DND-41 (cell line): Measurements from ENCODE around the gene RGS7.

Experiments used
- ATAC-seq: fragments of 200-7000 bp; cut with Tn5 transposase; 3 replicates; pipeline ENCODE4 v1.9.1; 2021; ENCODE audit warnings: low read depth; ENCODE audit not compliant: insufficient read depth
- DNase-seq: peaks from one replicate; pipeline ENCODE4 v3.0.0-alpha.2; 2020
- H2AFZ ChIP-seq: 2 replicates; pipeline ENCODE4 v1.6.0; 2012; ENCODE audit warnings: low read depth, low read length
- H3K27ac ChIP-seq: 2 replicates; pipeline ENCODE4 v1.5.1; 2012; ENCODE audit warnings: low read length, inconsistent platforms
- H3K27me3 ChIP-seq: fragments of 200-600 bp; sonication (generic); 2 replicates; pipeline ENCODE4 v1.6.0; 2012; ENCODE audit warnings: low read length, mild to moderate bottlenecking, inconsistent platforms; ENCODE audit not compliant: insufficient read depth, poor library complexity
- H3K36me3 ChIP-seq: 2 replicates; pipeline ENCODE4 v1.5.1; 2012; ENCODE audit warnings: low read length, inconsistent platforms; ENCODE audit not compliant: insufficient read depth
- H3K4me1 ChIP-seq: 2 replicates; pipeline ENCODE4 v1.5.1; 2012; ENCODE audit warnings: mild to moderate bottlenecking, low read length; ENCODE audit not compliant: insufficient read depth
- H3K4me2 ChIP-seq: 2 replicates; pipeline ENCODE4 v1.6.0; 2012; ENCODE audit warnings: mild to moderate bottlenecking, moderate library complexity, low read length, inconsistent platforms; ENCODE audit not compliant: insufficient read depth
- H3K4me3 ChIP-seq, 2 experiments: fragments of 200-600 bp in 1 of 2; shearing (Covaris generic) in 1 of 2; 2 replicates each; pipeline ENCODE4 v1.5.1; 2012 to 2016; ENCODE audit warnings: inconsistent platforms in 2 of 2, low read length in 2 of 2, mild to moderate bottlenecking in 2 of 2, low read depth in 1 of 2, moderate library complexity in 1 of 2
- H3K79me2 ChIP-seq: 2 replicates; pipeline ENCODE4 v1.6.0; 2012; ENCODE audit warnings: low read length, inconsistent platforms; ENCODE audit not compliant: insufficient read depth
- H3K9ac ChIP-seq: 2 replicates; pipeline ENCODE4 v1.6.0; 2012; ENCODE audit warnings: low read depth, mild to moderate bottlenecking, inconsistent platforms, low read length, moderate library complexity
- H3K9me3 ChIP-seq: 2 replicates; pipeline ENCODE4 v1.5.1; 2012; ENCODE audit warnings: low read length, moderate library complexity, mild to moderate bottlenecking, inconsistent platforms; ENCODE audit not compliant: insufficient read depth, severe bottlenecking
- H4K20me1 ChIP-seq: 2 replicates; pipeline ENCODE4 v1.6.0; 2012; ENCODE audit warnings: low read length; ENCODE audit not compliant: insufficient read depth
- EZH2 ChIP-seq: IDR thresholded peaks from 3 replicates; pipeline ENCODE4 v1.6.1; 2012; ENCODE audit warnings: borderline replicate concordance, low read depth, mild to moderate bottlenecking, moderate library complexity, low read length, inconsistent platforms; ENCODE audit not compliant: severe bottlenecking
- TF ChIP-seq, protein P1 (sequence below): IDR thresholded peaks from 2 replicates; pipeline ENCODE4 v1.5.1; 2012; ENCODE audit warnings: borderline replicate concordance, low read length, moderate library complexity, mild to moderate bottlenecking; ENCODE audit not compliant: poor library complexity, severe bottlenecking; ENCODE audit errors: extremely low read depth

The RGS7 gene

DNA sequence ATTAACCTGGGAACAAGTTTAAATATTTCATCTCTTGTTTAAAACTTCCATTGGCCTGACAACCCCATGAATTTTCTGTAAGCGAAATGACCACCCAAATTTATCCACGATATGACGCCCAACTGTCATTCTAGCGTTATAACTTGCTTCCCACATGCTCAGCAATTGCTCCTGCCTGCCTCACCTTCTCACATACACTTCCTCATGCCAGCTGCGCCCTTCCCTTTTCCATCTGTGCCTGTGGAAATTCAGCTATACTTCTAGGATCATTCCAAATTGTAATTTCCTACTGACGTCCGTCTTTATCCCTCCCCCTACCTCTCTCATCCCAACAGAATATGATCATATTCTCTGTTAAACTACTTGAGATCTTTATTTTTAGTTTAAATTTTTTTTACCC lies 248.0 kb downstream of the RGS7 start:
- TF ChIP-seq, protein P1, sequence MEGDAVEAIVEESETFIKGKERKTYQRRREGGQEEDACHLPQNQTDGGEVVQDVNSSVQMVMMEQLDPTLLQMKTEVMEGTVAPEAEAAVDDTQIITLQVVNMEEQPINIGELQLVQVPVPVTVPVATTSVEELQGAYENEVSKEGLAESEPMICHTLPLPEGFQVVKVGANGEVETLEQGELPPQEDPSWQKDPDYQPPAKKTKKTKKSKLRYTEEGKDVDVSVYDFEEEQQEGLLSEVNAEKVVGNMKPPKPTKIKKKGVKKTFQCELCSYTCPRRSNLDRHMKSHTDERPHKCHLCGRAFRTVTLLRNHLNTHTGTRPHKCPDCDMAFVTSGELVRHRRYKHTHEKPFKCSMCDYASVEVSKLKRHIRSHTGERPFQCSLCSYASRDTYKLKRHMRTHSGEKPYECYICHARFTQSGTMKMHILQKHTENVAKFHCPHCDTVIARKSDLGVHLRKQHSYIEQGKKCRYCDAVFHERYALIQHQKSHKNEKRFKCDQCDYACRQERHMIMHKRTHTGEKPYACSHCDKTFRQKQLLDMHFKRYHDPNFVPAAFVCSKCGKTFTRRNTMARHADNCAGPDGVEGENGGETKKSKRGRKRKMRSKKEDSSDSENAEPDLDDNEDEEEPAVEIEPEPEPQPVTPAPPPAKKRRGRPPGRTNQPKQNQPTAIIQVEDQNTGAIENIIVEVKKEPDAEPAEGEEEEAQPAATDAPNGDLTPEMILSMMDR = no peak
- no peak for TF ChIP-seq EZH2
- no peak for DNase-seq

DNA sequence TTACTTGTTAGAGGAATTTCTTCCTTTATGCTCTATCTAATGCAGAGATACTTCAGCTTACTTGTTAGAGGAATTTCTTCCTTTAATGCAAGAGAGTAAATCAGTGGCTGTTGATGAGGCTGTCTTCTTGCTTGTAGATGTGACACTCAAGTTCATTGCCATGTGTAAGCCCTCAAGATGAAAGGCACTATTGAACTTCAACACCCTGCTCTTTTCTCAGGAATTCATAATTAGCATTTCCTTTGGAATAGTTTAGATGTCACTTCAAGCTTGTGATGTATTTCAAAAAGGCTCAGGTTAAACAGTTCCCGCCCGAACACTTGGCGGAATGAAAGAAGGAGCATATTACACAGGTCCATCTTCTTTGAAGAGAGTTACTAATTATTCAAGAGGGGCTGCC lies 251.9 kb downstream of the RGS7 start:
- ATAC-seq (no peak), DNase-seq (no peak)
- no peak overlapping the region for H2AFZ ChIP-seq
- no peaks in the 10 kb centered on the region for H3K27me3 ChIP-seq
- H3K27ac ChIP-seq = no peak overlapping the region
- no peaks in the 10 kb centered on the region for H4K20me1 ChIP-seq
- no peak overlapping the region for H3K9ac ChIP-seq
- H3K9me3 ChIP-seq = no peaks in the 10 kb centered on the region
- H3K4me3 ChIP-seq = no peak overlapping the region
- H3K79me2 ChIP-seq = no peaks in the 10 kb centered on the region
- H3K36me3 ChIP-seq = no peaks in the 10 kb centered on the region
- no peak overlapping the region for H3K4me2 ChIP-seq
- TF ChIP-seq EZH2 = no peak
- TF ChIP-seq, protein P1 = no peak
- H3K4me1 ChIP-seq = no peaks in the 10 kb centered on the region

More for the DNA sequence above, 248.0 kb downstream of the RGS7 start:
- Histone ChIP-seq H2AFZ (no peak overlapping the region), H3K9me3 (no peaks in the 10 kb centered on the region), H3K27ac (no peak overlapping the region), H3K36me3 (no peaks in the 10 kb centered on the region), H3K4me1 (no peaks in the 10 kb centered on the region), H4K20me1 (no peaks in the 10 kb centered on the region), H3K4me2 (no peak overlapping the region), H3K4me3 (no peak overlapping the region), H3K79me2 (no peaks in the 10 kb centered on the region), H3K9ac (no peak overlapping the region), H3K27me3 (no peaks in the 10 kb centered on the region)
- ATAC-seq = no peak

DNA sequence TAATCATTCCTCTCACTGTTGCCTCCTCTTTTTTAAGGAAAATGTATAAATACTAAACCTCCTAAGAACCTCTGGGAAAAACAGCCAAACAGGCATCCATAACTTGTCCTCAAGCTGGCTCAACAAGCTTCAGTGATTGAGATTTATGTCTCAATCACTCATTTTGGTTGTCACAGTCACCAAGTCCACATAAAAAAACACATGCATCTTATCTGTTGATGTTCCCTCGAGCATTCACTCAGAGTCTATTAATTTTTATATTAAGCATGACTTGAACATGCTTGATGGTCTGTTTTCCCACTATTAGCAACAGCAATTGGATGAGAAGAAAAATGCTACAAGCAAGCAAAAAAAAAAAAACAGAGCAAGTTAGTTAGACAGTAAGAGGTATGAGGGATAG lies 254.3 kb downstream of the RGS7 start:
- Histone ChIP-seq H3K9me3 (no peaks in the 10 kb centered on the region), H3K27me3 (no peaks in the 10 kb centered on the region), H2AFZ (no peak overlapping the region), H3K4me2 (no peak overlapping the region), H3K36me3 (no peaks in the 10 kb centered on the region), H4K20me1 (no peaks in the 10 kb centered on the region), H3K27ac (no peak overlapping the region), H3K4me1 (no peaks in the 10 kb centered on the region), H3K9ac (no peak overlapping the region), H3K4me3 (no peak overlapping the region), H3K79me2 (no peaks in the 10 kb centered on the region)
- no peak for ATAC-seq
- TF ChIP-seq, protein P1 = no peak
- no peak for TF ChIP-seq EZH2
- DNase-seq = no peak

DNA sequence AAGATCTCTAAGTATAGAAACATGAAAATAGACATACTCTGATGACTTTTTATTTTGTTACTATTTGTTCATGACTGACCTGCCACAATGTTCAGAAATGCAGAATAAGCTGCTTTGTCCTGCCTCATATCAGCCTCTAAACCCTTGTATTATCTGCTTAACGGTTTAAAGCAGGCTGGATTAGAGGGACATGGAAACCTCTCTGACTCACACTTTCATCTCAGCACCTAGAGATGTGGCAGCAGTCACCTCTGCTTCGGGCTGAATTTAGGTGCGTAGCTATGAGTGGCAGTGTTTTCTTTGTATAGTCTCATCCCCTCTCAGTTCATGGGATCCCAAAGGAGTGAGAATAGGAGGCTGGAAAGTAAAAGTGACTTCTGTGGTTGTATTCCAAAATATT lies 255.4 kb downstream of the RGS7 start:
- H3K27me3 ChIP-seq = no peaks in the 10 kb centered on the region
- H3K4me3 ChIP-seq = no peak overlapping the region
- H4K20me1 ChIP-seq = no peaks in the 10 kb centered on the region
- TF ChIP-seq EZH2 = no peak
- TF ChIP-seq, protein P1 = no peak
- H3K9ac ChIP-seq = no peak overlapping the region
- no peak overlapping the region for H3K27ac ChIP-seq
- ATAC-seq (no peak), DNase-seq (no peak)
- no peak overlapping the region for H2AFZ ChIP-seq
- no peaks in the 10 kb centered on the region for H3K79me2 ChIP-seq
- H3K9me3 ChIP-seq = no peaks in the 10 kb centered on the region
- H3K4me1 ChIP-seq = no peaks in the 10 kb centered on the region
- no peak overlapping the region for H3K4me2 ChIP-seq
- no peaks in the 10 kb centered on the region for H3K36me3 ChIP-seq
